ENCODE data around the gene ZNF664. TPM values are rescaled to one million over a fixed set of nuclear protein-coding genes. Genes with fewer than 3 reads are reported as not detected.

Gene ZNF664
- total and polyA plus RNA-seq, 9 of the 15 experiments (the other 6 are each of a cell fraction or from before 2014, with no cell fraction given), result 3.3 to 101 (median 63.6) TPM

DNA sequence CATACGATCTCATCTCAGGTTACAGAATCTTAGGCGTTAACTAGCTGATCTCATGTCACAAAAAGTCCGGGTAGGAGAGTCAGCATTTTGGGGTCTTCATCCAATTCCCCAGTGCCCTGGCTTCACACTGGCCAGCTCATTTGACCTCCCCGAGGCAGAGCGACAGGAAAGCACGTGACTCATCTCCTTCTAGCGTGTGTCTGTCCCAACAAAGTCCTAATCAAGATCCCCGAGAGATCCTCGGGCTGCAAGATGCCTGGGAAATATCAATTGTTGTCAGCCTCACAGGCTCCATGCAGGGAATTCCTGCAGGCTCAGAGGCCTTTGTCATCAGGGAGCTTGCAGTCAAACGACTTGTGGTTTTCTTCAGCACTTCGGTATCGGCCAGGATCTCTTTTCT, 57.5 kb downstream of the ZNF664 start (continued):
- TF ChIP-seq FOXP4 (CRISPR knock-in tag; IDR thresholded peaks at IDR 0.05; ENCODE audit: borderline replicate concordance) (no peak), FOXK2 (conservative IDR thresholded peaks at IDR 0.05 in 1 of 2, IDR thresholded peaks at IDR 0.05 in 1 of 2; ENCODE audit: low read depth in 2 of 2) (peak in 1 of 2 experiments; percentile 37; a peak in 1 of 4 replicates), NCOA4 (IDR thresholded peaks at IDR 0.05; ENCODE audit: partially characterized antibody) (no peak), ZC3H4 (CRISPR knock-in tag; IDR thresholded peaks at IDR 0.05; ENCODE audit: borderline replicate concordance) (no peak), PTBP1 (IDR thresholded peaks at IDR 0.05; ENCODE audit: low read depth, low read length) (no peak), OTX1 (CRISPR knock-in tag; IDR thresholded peaks at IDR 0.05) (no peak), CHCHD3 (CRISPR knock-in tag; IDR thresholded peaks at IDR 0.05) (no peak), KLF10 (CRISPR knock-in tag; IDR thresholded peaks at IDR 0.05) (no peak), USF1 (CRISPR knock-in tag; IDR thresholded peaks at IDR 0.05) (peak; percentile 81), ZNF512 (tag; IDR thresholded peaks at IDR 0.05) (no peak), MED1 (CRISPR knock-in tag; IDR thresholded peaks at IDR 0.05; ENCODE audit: borderline replicate concordance) (no peak), POLR2AphosphoS5 (IDR thresholded peaks at IDR 0.05; ENCODE audit: control insufficient read depth, insufficient read depth, low read depth, low read length) (no peak), FOXJ3 (CRISPR knock-in tag; IDR thresholded peaks at IDR 0.05) (no peak), TOE1 (IDR thresholded peaks at IDR 0.05; ENCODE audit: borderline replicate concordance) (peak; percentile 91), TOE1 (CRISPR knock-in tag; IDR thresholded peaks at IDR 0.05; ENCODE audit: borderline replicate concordance, low read depth) (no peak), ZNF76 (CRISPR knock-in tag; IDR thresholded peaks at IDR 0.05; ENCODE audit: borderline replicate concordance) (no peak), TFE3 (CRISPR knock-in tag; IDR thresholded peaks at IDR 0.05) (peak; percentile 96)
